ENCODE measurements around the gene WDR59.
"Not testable (repeated sequence)": the region's sequence is repeated elsewhere in the genome, so short reads cannot be mapped to it uniquely, and the experiment has no call there.

WDR59 gene

GRCh38 chr16:74954763-74955162, 30.2 kb downstream of the WDR59 start:
- DNase-seq, result no peak

GRCh38 chr16:74951681-74952080, 33.2 kb downstream of the WDR59 start:
- DNase-seq, result no peak

GRCh38 chr16:74951206-74951605, 33.7 kb downstream of the WDR59 start:
- DNase-seq, result no peak

- DNase-seq, result no peak
Observed at GRCh38 chr16:74950511-74950910, 34.4 kb downstream of the WDR59 start.

DNA sequence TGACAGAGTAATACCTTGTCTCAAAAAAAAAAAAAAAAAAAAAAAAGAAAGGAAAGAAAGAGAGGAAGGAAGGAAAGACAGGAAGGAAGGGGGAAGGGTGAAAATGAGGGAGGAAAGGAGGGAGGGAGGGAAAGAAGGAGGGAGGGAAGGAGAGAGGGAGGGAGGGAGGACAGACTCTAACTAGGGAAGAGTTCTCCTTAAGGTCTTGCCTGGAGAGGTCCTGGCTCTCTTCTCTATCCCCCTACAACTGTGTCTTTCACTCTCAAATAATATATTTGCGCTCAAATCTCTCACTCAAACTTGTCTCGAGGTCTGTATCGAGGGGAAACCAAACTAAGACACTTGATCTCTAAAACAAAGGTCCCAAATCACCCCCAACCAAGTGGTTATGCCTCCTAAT, 35.6 kb downstream of the WDR59 start:
- DNase-seq, result no peak

- DNase-seq, result no peak
Observed at GRCh38 chr16:74944466-74944865, 40.5 kb downstream of the WDR59 start.

DNA sequence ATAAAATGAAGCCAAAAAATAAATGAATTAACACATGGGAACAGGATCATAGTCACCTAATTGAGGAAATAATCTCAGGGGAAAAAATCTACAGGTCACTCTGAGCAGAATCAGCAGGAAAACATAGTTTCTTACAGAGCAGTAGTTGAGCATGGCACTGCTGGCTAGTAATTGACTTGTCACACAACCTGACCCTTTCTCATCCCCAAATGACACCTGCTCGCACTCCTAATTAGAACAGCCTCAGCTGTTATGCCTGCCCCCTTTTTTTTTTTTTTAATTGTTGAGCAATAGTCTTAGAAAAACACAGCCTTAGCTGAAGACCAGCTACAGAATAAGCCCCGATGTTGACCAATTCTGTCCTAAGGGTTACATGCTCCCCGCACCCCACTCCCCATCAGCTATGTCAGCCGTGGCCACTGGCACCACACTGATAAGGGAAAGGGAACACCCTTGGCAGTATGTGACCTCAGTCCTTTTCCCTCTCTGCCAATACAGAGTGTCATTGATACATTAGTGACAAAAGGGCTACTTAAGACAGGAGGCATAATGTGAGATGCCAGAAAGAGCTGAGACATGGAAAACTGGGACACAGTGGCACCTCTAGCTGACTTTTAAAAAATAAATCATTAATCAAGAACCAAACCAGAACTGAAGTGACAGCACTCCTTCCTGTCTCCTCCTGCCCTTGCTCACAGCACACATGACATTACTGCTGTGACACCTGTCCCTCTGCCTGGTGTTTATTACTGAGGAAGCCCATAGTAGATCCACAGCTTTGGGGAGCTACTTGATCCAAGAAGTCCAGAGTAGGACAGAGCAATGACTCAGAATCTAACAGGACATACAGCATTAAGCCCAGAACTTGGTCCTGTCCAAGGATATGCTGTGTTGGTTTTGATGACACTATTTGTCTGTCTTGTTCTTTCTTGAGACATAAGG, 41.7 kb downstream of the WDR59 start:
- DNase-seq, result no peak

GRCh38 chr16:74942566-74942965, 42.4 kb downstream of the WDR59 start:
- DNase-seq, result no peak

DNA sequence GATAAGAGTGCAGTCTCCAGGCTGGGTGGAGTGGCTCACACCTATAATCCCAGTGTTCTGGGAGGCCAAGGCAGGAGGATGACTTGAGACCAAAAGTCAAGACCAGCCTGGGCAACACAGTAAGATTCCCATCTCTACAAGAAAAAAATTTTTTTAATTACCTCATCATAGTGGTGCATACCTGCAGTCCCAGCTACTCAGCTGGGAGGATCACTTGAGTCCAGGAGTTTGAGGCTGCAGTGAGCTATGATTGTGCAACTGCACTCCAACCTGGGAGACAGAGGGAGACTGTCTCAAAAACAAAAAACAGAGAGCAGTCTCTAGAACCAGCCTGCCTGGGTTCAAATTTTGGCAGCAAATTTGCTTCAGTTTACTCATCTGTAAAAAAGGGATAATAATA, 45.2 kb downstream of the WDR59 start:
- DNase-seq, result no peak

DNA sequence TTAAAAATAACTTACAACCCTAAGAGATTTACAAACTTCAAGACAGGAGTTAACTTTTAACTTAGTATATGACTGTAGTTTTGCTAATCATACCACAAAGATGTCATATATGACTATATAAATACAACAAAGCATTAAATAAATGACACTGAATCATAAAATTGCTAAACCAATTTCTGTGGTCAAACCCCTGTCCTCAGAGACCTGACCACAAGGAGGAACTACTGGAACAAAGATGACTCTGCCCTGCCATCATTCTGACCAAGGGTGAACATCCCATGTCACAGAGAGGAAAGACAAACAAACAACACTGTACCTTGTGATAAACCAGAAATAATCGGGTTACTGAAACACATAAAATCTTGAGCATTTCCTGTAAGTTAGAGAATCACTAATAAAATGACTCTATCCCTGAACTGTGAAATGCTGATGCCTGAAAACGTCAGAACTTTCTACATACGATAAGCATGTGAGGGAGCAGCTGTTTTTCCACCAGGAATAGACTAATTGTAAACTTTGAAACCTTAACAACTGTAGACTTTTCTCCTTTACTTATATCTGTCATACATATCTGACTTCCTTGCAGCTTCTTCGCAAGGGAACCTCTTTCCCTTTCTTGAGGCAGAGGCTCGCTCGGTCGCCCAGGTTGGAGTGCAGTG, 47.9 kb downstream of the WDR59 start:
- no peak for DNase-seq

GRCh38 chr16:74931445-74931844, 53.5 kb downstream of the WDR59 start:
- DNase-seq, result no peak

DNA sequence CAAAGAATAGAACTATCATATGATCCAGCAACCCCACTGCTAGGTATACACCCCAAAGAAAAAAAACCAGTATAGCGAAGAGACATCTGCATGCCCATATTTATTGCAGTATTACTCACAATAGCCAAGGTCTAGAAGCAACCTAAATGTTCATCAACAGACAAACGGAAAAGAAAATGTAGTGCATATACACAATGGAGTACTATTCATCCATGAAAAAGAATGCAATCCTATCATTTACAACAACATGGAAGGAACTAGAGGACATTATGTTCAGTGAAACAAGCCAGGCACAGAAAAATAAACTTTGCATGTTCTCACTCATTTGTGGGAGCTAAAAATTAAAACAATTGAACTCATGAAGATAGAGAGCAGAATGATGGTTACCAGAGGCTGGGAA, 55.3 kb downstream of the WDR59 start:
- no peak for DNase-seq

DNA sequence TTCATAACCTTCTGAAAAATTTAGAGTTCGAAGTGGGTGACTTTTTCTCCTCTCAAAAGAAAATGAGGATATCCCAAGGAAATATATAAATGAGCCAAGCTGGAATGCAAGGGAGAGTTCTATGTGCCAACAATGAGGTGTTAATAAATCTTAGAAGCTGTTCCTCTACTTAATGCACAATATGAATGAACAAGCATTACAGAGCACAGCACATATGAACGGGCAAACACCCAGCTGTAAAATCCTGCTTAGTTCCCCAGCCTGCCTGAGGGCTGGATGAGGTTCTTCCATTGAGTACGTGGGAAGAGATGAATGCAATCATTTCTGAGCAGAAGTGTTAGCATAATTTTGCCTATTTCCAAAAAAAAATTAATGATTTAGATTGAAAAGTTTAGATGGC, 58.1 kb downstream of the WDR59 start:
- no peak for DNase-seq

- no peak for DNase-seq
Observed at GRCh38 chr16:74923766-74924460, 61.0 kb downstream of the WDR59 start.

- DNase-seq, result no peak
Observed at GRCh38 chr16:74922150-74923138, 62.5 kb downstream of the WDR59 start.

GRCh38 chr16:74921051-74921450, 63.9 kb downstream of the WDR59 start:
- no peak for DNase-seq

- no peak for DNase-seq
Observed at GRCh38 chr16:74909665-74910064, 75.3 kb downstream of the WDR59 start.

- DNase-seq, result not testable (repeated sequence)
Observed at GRCh38 chr16:74908759-74909158, 76.2 kb downstream of the WDR59 start.

DNA sequence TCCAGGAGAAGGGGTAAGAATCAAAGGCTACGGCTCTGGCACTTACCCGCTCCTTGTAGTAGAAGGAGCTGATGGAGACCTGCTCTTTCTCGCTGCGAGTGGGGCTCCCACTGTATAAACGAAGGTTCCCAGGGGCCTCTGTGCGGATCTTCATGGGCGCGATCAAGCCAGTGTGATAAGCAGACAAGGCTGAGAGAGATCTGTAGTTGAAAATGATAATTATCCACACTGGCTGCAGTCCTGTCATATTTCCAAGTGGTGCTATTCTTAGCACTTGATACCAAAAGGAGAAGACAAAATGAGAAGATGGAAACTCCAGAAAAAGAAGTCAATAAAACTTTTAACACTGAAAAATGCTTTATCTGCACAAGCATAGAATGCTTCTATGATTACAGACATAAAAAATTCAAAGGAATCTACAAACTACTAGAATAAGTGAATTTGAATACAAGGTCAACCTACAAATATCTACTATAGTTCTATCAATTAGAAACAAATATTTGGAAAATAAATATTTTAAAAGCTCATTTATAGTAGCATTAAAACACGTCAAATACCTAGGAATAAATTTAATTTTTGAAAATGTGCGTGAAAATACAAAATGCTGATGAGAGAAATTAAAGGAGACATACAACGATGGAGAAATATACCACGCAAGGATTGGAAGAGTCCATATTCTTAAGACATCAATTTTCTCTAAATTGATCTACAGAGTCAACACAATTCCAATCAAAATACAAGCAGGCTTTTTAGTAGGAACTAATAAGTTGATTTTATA, 80.8 kb downstream of the WDR59 start:
- DNase-seq, result no peak

- DNase-seq, result no peak
Observed at GRCh38 chr16:74903120-74903519, 81.8 kb downstream of the WDR59 start.

GRCh38 chr16:74902161-74902560, 82.8 kb downstream of the WDR59 start:
- DNase-seq, result no peak

GRCh38 chr16:74901606-74902005, 83.3 kb downstream of the WDR59 start:
- DNase-seq, result no peak
